SH-SY5Y (cell line): ENCODE data around the gene HMCN2.
A peak's percentile ranks its signal among the peaks of the same experiment; 100 is the strongest.

Source experiments
- GATA2 ChIP-seq: IDR thresholded peaks from 2 replicates; pipeline ENCODE4 v1.6.1; 2011; ENCODE audit warnings: mild to moderate bottlenecking, low read depth, low read length
- GATA3 ChIP-seq: IDR thresholded peaks from 2 replicates; pipeline ENCODE4 v1.6.1; 2011; ENCODE audit warnings: low read depth, mild to moderate bottlenecking, low read length, moderate library complexity

The HMCN2 gene

DNA sequence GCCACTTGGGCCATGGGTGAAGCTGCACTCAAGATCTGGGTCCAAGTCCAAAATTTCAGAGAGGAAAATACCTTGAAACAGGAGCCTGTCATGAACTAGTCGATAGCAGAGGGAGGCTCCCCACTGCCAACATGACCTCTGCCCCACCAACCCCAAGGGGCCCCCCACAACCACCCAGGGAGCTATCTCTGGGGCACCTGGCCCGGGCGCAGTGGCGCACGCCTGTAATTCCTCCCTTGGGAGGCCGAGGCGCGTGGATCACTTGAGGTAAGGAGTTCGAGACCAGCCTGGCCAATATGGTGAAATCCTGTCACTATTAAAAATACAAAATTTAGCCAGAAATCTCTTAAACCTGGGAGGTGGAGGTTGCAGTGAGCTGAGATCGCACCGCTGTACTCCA lies 20.1 kb upstream of the HMCN2 start:
- no peak for TF ChIP-seq GATA2
- no peak for TF ChIP-seq GATA3

DNA sequence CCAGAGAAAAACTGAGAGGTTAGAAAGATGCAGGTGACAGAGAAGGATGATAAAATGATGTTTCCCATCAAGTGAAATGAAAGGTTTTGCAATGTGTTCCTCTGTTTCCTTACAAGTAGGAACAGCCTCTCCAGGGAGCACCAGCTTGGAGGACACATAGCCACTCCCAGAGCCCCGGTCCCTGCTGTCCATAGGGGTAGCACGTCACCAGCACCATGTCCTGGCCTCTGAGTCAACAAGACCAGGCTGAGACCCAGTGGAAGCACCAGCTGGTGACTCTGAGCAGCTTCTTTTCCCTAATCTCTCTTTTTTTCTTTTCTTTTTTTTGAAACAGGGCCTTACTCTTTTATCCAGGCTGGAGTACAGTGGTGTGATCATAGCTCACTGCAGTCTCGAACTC lies 19.4 kb upstream of the HMCN2 start:
- no peak for TF ChIP-seq GATA3
- no peak for TF ChIP-seq GATA2

DNA sequence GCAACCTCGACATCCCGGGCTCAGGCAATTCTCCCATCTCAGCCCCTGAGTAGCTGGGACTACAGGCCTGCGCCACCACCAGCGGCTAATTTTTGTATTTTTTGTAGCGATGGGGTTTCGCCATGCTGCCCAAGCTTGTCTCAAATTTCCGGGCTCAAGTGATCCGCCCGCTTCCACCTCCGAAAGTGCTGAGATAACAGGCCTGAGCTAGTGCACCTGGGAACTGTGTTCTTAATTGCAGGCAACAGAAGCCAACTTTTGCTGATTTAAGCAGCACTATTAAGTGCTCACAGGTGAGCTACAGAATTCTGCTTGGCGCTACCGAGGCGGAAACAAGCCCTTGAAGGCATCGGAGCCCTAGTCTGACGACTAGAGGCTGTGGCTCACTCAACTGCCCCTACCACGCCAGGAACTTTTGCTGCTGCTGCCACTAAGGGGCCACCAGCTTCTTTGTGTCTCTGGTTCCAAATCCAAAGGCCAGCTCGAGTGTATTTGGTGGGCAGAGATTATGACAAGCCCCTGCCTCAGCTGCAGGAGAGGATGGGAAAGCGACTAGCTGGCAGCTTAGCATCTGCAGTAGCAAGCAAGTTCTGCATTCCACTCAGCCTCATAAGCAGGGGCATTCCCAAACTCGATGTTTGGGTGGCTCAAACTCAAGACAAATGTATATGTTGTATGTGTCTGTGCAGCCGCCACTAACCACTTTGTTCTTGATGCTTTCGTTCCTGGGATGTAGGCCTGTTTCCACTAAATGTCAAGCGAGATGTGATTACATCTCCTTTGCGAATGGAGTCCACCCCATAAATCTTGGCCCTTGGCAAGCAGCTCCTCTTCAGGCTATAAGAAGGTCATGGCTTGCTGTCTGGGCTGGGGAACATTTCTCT lies 10.6 kb upstream of the HMCN2 start:
- TF ChIP-seq GATA2, result peak; percentile 68
- TF ChIP-seq GATA3, result 0 out of 2 replicates have a peak, but pooled peaks have one; percentile 32

- TF ChIP-seq GATA3, result no peak
- TF ChIP-seq GATA2, result no peak
Observed at GRCh38 chr9:130255631-130256134, 9.9 kb upstream of the HMCN2 start.

- TF ChIP-seq GATA3 (peak; percentile 93), GATA2 (peak; percentile 79; the same call in 1 of the 2 replicates)
Observed at GRCh38 chr9:130256644-130257043, 8.9 kb upstream of the HMCN2 start.

GRCh38 chr9:130259044-130259443 lies 6.5 kb upstream of the HMCN2 start:
- no peak for TF ChIP-seq GATA3

GRCh38 chr9:130260816-130261765 lies 4.5 kb upstream of the HMCN2 start:
- TF ChIP-seq GATA3, result no peak
- no peak for TF ChIP-seq GATA2

- TF ChIP-seq GATA2 (no peak), GATA3 (no peak)
Observed at GRCh38 chr9:130262061-130262745, 3.4 kb upstream of the HMCN2 start.

DNA sequence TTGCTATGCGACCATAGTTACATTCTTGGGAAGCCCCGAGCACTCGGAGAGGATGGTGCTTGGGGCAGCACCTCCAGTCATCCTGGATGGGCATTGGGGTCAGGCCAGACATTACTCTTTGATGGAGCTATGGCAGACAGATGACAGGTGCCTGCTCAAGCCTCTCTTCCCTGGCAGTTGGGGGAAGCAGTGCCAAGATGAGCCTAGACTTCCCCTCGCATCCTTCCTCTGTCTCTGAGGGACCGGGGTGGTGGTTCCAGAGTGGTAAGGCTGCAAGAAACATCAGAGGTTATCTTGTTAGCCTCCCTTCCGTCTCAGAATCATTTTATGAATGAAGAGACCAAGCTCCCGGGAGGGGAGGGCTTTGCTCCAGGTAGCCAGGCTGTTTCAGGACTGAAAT lies 2.8 kb upstream of the HMCN2 start:
- no peak for TF ChIP-seq GATA2
- TF ChIP-seq GATA3, result no peak

GRCh38 chr9:130263601-130264413 lies 1.8 kb upstream of the HMCN2 start:
- TF ChIP-seq GATA3 (no peak), GATA2 (no peak)

DNA sequence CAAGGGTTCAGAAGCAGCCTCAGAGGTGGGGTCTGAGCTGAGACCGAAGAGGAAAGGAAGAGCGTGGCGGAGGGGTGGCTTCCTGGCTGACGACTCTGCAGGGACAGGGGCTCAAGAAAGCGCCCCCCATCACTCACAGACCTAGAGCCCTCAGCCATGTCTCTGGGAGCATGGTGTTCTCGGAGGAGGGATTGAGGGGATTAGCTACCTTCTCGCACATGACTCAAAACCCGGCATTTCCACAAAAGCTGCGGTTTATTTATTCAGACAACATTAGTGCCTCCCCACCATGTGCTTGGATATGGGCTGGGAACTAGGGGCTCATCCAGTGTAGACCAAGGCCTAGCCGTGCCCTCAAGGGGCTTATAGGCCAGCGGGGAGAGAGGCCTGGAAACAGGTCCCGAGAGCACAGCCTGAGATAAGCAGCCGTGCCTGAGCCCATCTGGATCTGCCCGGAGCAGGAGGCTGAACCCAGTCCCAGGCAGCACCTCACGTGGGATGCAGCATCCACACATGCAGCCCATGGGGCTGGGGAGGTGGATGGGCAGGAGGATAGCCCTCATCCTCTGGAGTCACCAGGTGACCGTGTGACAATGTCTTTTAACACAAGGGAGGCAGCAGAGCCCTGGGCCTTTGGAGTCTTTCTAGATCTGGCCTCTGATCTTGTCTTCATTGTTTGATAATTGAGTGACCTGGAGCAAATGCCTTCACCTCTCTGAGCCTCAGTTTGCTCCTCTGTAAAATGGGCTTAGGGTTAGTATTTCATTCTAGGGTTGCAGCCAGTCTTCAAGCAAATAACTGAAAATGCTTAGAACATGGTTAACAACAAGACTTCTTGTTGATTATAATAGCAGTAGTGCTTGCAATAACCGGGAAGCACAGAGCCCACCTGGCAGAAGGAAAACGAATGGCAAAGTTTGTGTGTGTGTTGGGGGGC lies 878 bp upstream of the HMCN2 start:
- no peak for TF ChIP-seq GATA3
- TF ChIP-seq GATA2, result no peak

GRCh38 chr9:130266236-130267098 lies 907 bp downstream of the HMCN2 start:
- TF ChIP-seq GATA2 (no peak), GATA3 (no peak)
